Measurements from ENCODE around the gene KCNQ5.

The KCNQ5 gene

GRCh38 chr6:72809746-72810379 lies 188.0 kb downstream of the KCNQ5 start:
- no peak overlapping the region for H3K4me3 ChIP-seq (ENCODE audit: low read depth, low read length)
- TF ChIP-seq CTCF (IDR thresholded peaks at IDR 0.05; ENCODE audit: borderline replicate concordance, insufficient read depth, low read depth, low read length), result no peak

GRCh38 chr6:72810571-72811280 lies 188.9 kb downstream of the KCNQ5 start:
- H3K4me3 ChIP-seq (ENCODE audit: low read depth, low read length), result no peak overlapping the region
- TF ChIP-seq CTCF (IDR thresholded peaks at IDR 0.05; ENCODE audit: borderline replicate concordance, insufficient read depth, low read depth, low read length), result no peak

- TF ChIP-seq CTCF (IDR thresholded peaks at IDR 0.05; ENCODE audit: borderline replicate concordance, insufficient read depth, low read depth, low read length), result no peak
- no peak overlapping the region for H3K4me3 ChIP-seq (ENCODE audit: low read depth, low read length)
Measured at GRCh38 chr6:72811971-72812421, 190.1 kb downstream of the KCNQ5 start.

GRCh38 chr6:72813807-72814596 lies 192.1 kb downstream of the KCNQ5 start:
- TF ChIP-seq CTCF (IDR thresholded peaks at IDR 0.05; ENCODE audit: borderline replicate concordance, insufficient read depth, low read depth, low read length), result no peak

GRCh38 chr6:72816022-72816421 lies 194.2 kb downstream of the KCNQ5 start:
- no peak for TF ChIP-seq CTCF (IDR thresholded peaks at IDR 0.05; ENCODE audit: borderline replicate concordance, insufficient read depth, low read depth, low read length)
- H3K4me3 ChIP-seq (ENCODE audit: low read depth, low read length), result no peak overlapping the region

More at GRCh38 chr6:72813807-72814596, 192.1 kb downstream of the KCNQ5 start:
- H3K4me3 ChIP-seq (ENCODE audit: low read depth, low read length), result no peak overlapping the region

- TF ChIP-seq CTCF (IDR thresholded peaks at IDR 0.05; ENCODE audit: borderline replicate concordance, insufficient read depth, low read depth, low read length), result no peak
- H3K4me3 ChIP-seq (ENCODE audit: low read depth, low read length), result no peak overlapping the region
Measured at GRCh38 chr6:72817208-72817607, 195.3 kb downstream of the KCNQ5 start.
